ENCODE data around the gene CHST8. TPM values are rescaled to one million over a fixed set of nuclear protein-coding genes. Genes with fewer than 3 reads are reported as not detected.

The CHST8 gene
- polyA plus RNA-seq, 1 of the 3 experiments (the other 2 are of a cell fraction) = 0.05 TPM

DNA sequence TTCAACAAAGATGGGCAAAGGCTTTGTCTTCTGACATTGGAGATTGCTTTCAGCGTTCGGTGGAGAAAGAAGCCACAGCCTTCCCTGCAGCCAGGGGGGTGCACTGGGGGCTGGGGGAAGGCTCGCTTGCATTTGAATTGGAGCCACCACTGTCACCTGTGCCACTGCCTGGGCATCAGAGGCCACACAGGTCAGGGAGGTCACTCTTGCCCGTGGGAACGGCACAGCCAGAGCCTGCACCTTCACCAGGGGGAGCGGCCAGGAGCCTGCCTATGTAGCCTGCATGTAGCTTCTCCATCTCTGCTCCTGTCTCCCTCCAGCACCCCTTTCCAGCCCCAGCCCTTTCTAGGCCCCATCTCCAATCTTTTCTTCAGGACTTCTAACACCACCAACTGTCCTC lies 131.2 kb downstream of the CHST8 start:
- TF ChIP-seq, protein P1, sequence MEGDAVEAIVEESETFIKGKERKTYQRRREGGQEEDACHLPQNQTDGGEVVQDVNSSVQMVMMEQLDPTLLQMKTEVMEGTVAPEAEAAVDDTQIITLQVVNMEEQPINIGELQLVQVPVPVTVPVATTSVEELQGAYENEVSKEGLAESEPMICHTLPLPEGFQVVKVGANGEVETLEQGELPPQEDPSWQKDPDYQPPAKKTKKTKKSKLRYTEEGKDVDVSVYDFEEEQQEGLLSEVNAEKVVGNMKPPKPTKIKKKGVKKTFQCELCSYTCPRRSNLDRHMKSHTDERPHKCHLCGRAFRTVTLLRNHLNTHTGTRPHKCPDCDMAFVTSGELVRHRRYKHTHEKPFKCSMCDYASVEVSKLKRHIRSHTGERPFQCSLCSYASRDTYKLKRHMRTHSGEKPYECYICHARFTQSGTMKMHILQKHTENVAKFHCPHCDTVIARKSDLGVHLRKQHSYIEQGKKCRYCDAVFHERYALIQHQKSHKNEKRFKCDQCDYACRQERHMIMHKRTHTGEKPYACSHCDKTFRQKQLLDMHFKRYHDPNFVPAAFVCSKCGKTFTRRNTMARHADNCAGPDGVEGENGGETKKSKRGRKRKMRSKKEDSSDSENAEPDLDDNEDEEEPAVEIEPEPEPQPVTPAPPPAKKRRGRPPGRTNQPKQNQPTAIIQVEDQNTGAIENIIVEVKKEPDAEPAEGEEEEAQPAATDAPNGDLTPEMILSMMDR (IDR thresholded peaks at IDR 0.05) = no peak
- TF ChIP-seq POLR2AphosphoS5 (IDR thresholded peaks at IDR 0.05; ENCODE audit: low read depth, low read length) (no peak), JUND (IDR thresholded peaks at IDR 0.05) (no peak), USF2 (IDR thresholded peaks at IDR 0.05; ENCODE audit: borderline replicate concordance, low read depth, low read length) (no peak), EP300 (IDR thresholded peaks at IDR 0.05; ENCODE audit: borderline replicate concordance in 1 of 2, low read depth in 1 of 2, low read length in 1 of 2) (no peak), YY1 (IDR thresholded peaks at IDR 0.05; ENCODE audit: low read depth) (no peak), FOXM1 (IDR thresholded peaks at IDR 0.05; ENCODE audit: low read depth) (no peak), FOSL2 (IDR thresholded peaks at IDR 0.05; ENCODE audit: borderline replicate concordance, low read depth) (no peak)
- TF ChIP-seq, protein P2, sequence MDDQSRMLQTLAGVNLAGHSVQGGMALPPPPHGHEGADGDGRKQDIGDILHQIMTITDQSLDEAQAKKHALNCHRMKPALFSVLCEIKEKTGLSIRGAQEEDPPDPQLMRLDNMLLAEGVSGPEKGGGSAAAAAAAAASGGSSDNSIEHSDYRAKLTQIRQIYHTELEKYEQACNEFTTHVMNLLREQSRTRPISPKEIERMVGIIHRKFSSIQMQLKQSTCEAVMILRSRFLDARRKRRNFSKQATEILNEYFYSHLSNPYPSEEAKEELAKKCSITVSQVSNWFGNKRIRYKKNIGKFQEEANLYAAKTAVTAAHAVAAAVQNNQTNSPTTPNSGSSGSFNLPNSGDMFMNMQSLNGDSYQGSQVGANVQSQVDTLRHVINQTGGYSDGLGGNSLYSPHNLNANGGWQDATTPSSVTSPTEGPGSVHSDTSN (IDR thresholded peaks at IDR 0.05) = no peak
- Histone ChIP-seq H3K27me3 (ENCODE audit: insufficient read depth) (no peaks in the 10 kb centered on the region), H3F3A (replicated peaks; ENCODE audit: insufficient read depth) (no peaks in the 10 kb centered on the region), H3K36me3 (replicated peaks in 1 of 2; ENCODE audit: control insufficient read depth in 1 of 2, insufficient read depth in 2 of 2, low read length in 1 of 2) (no peaks in the 10 kb centered on the region), H3K9me3 (no peaks in the 10 kb centered on the region), H2AFZ (ENCODE audit: low read depth) (no peak overlapping the region), H4K20me1 (ENCODE audit: insufficient read depth) (no peaks in the 10 kb centered on the region), H3K27ac (ENCODE audit: low read depth in 2 of 2, low read length in 1 of 2) (no peak overlapping the region), H3K9ac (no peak overlapping the region), H3K4me1 (ENCODE audit: control insufficient read depth in 1 of 2, insufficient read depth in 2 of 2, low read depth in 1 of 2, low read length in 1 of 2) (peaks cover 0 to 26% of the 10 kb centered on the region in 2 experiments; a peak in 1 of 4 replicates), H3K79me2 (ENCODE audit: insufficient read depth) (no peaks in the 10 kb centered on the region), H3K9me2 (no peaks in the 10 kb centered on the region), H3K4me2 (no peak overlapping the region), H3K4me3 (ENCODE audit: low read depth in 2 of 2, low read length in 1 of 2) (no peak overlapping the region)
- ChIA-PET CTCF (interaction anchor here (2.3 kb wide), 1 partner anchor 344 kb away, joined by 10 read pairs; no protein-coding TSS in a partner anchor), POLR2A (no interaction called here)
- WGBS (ENCODE audit: low lambda C conversion rate) = 58% methylated on average over 6 of the region's 6 CpGs
- no peak for DNase-seq

GRCh38 chr19:33754361-33754760 lies 132.6 kb downstream of the CHST8 start:
- peaks cover 0 to 33% of the 10 kb centered on the region in 2 experiments; a peak in 1 of 4 replicates for H3K4me1 ChIP-seq (ENCODE audit: control insufficient read depth in 1 of 2, insufficient read depth in 2 of 2, low read depth in 1 of 2, low read length in 1 of 2)
- no peaks in the 10 kb centered on the region for H3F3A ChIP-seq (replicated peaks; ENCODE audit: insufficient read depth)
- no peaks in the 10 kb centered on the region for H3K36me3 ChIP-seq (replicated peaks in 1 of 2; ENCODE audit: control insufficient read depth in 1 of 2, insufficient read depth in 2 of 2, low read length in 1 of 2)
- H3K27me3 ChIP-seq (ENCODE audit: insufficient read depth) = no peaks in the 10 kb centered on the region
- no peak overlapping the region for H3K4me3 ChIP-seq (ENCODE audit: low read depth in 2 of 2, low read length in 1 of 2)
- WGBS (ENCODE audit: low lambda C conversion rate) = 31% methylated on average over 7 of the region's 7 CpGs
- H4K20me1 ChIP-seq (ENCODE audit: insufficient read depth) = no peaks in the 10 kb centered on the region
- no peak overlapping the region for H3K9ac ChIP-seq
- no peak overlapping the region for H3K4me2 ChIP-seq
- CTCF ChIA-PET = interaction anchor here (1.6 to 2.3 kb wide), 2 partner anchors 24 to 30 kb away, joined by 5 read pairs; no protein-coding TSS in a partner anchor
- no peaks in the 10 kb centered on the region for H3K79me2 ChIP-seq (ENCODE audit: insufficient read depth)
- H3K9me3 ChIP-seq = no peaks in the 10 kb centered on the region
- no peak for DNase-seq
- no peak overlapping the region for H3K27ac ChIP-seq (ENCODE audit: low read depth in 2 of 2, low read length in 1 of 2)
- POLR2A ChIA-PET = interaction anchor here (1.4 kb wide), 1 partner anchor 10 kb away, joined by 6 read pairs; no protein-coding TSS in a partner anchor
- H3K9me2 ChIP-seq = no peaks in the 10 kb centered on the region
- H2AFZ ChIP-seq (ENCODE audit: low read depth) = no peak overlapping the region
- TF ChIP-seq YY1 (IDR thresholded peaks at IDR 0.05; ENCODE audit: low read depth) (no peak), FOXJ3 (CRISPR knock-in tag; IDR thresholded peaks at IDR 0.05) (no peak), EP300 (IDR thresholded peaks at IDR 0.05; ENCODE audit: borderline replicate concordance in 1 of 2, low read depth in 1 of 2, low read length in 1 of 2) (no peak), GATA2 (CRISPR knock-in tag; IDR thresholded peaks at IDR 0.05) (no peak), MXI1 (IDR thresholded peaks at IDR 0.05; ENCODE audit: low read depth, low read length) (no peak), SIN3A (IDR thresholded peaks at IDR 0.05; ENCODE audit: borderline replicate concordance, low read depth, low read length) (no peak), ZBTB33 (IDR thresholded peaks at IDR 0.05; ENCODE audit: borderline replicate concordance, low read depth) (no peak), ELF1 (IDR thresholded peaks at IDR 0.05) (no peak), NRF1 (IDR thresholded peaks at IDR 0.05; ENCODE audit: low read depth, low read length) (no peak), RAD21 (IDR thresholded peaks at IDR 0.05; ENCODE audit: low read length) (no peak), RCOR1 (IDR thresholded peaks at IDR 0.05; ENCODE audit: low read length) (no peak), EZH2phosphoT487 (IDR thresholded peaks at IDR 0.05; ENCODE audit: borderline replicate concordance, low read depth) (no peak), GABPA (IDR thresholded peaks at IDR 0.05; ENCODE audit: low read depth) (no peak)
- TF ChIP-seq, protein P3, sequence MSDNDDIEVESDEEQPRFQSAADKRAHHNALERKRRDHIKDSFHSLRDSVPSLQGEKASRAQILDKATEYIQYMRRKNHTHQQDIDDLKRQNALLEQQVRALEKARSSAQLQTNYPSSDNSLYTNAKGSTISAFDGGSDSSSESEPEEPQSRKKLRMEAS (IDR thresholded peaks at IDR 0.05; ENCODE audit: low read depth) = no peak

All from SK-N-SH (cell line).